MM.1S (cell line): Measurements from ENCODE around the gene ZMYND15.
"Not testable (repeated sequence)": the region's sequence is repeated elsewhere in the genome, so short reads cannot be mapped to it uniquely, and the experiment has no call there.

ENCODE experiments used
- DNase-seq: peaks from one replicate; pipeline ENCODE4 v3.0.0-alpha.2; 2015
- H2AFZ ChIP-seq: fragments of 300-600 bp; sonication (generic); 2 replicates; pipeline ENCODE4 v1.6.0; 2016; ENCODE audit warnings: antibody characterized with exemption, low read length
- H3F3A ChIP-seq: fragments of 300-600 bp; sonication (generic); 2 replicates; pipeline ENCODE4 v1.6.1; 2016; ENCODE audit warnings: mild to moderate bottlenecking, antibody characterized with exemption, low read length, moderate library complexity, mixed read lengths; ENCODE audit not compliant: insufficient read depth
- H3K27ac ChIP-seq: fragments of 300-600 bp; sonication (generic); 2 replicates; pipeline ENCODE4 v1.5.1; 2016; ENCODE audit warnings: mild to moderate bottlenecking, low read length
- H3K27me3 ChIP-seq: fragments of 300-600 bp; sonication (generic); replicated peaks from 2 replicates; pipeline ENCODE4 v1.6.0; 2016; ENCODE audit warnings: low read length; ENCODE audit not compliant: insufficient read depth
- H3K36me3 ChIP-seq: fragments of 300-600 bp; sonication (generic); replicated peaks from 2 replicates; pipeline ENCODE4 v1.6.1; 2016; ENCODE audit warnings: mild to moderate bottlenecking, low read length, mixed read lengths; ENCODE audit not compliant: insufficient read depth
- H3K4me1 ChIP-seq: fragments of 300-600 bp; sonication (generic); 2 replicates; pipeline ENCODE4 v1.6.1; 2016; ENCODE audit warnings: low read length, mixed read lengths
- H3K4me2 ChIP-seq: fragments of 300-600 bp; sonication (generic); 2 replicates; pipeline ENCODE4 v1.6.0; 2016; ENCODE audit warnings: low read depth, low read length
- H3K4me3 ChIP-seq: fragments of 300-600 bp; sonication (generic); 2 replicates; pipeline ENCODE4 v1.5.1; 2016; ENCODE audit warnings: low read length, mixed read lengths
- H3K79me2 ChIP-seq: fragments of 300-600 bp; sonication (generic); 2 replicates; pipeline ENCODE4 v1.6.1; 2016; ENCODE audit warnings: mixed run types, low read length, mixed read lengths
- H3K9ac ChIP-seq: fragments of 300-600 bp; sonication (generic); 2 replicates; pipeline ENCODE4 v1.6.1; 2016; ENCODE audit warnings: low read length, mixed read lengths
- H3K9me2 ChIP-seq: fragments of 300-600 bp; sonication (generic); replicated peaks from 2 replicates; pipeline ENCODE4 v1.6.1; 2016; ENCODE audit warnings: mild to moderate bottlenecking, low read length, mixed read lengths; ENCODE audit not compliant: insufficient read depth
- H3K9me3 ChIP-seq: fragments of 300-600 bp; sonication (generic); replicated peaks from 2 replicates; pipeline ENCODE4 v1.6.1; 2016; ENCODE audit warnings: mild to moderate bottlenecking, low read length, mixed read lengths; ENCODE audit not compliant: insufficient read depth
- H4K20me1 ChIP-seq: fragments of 300-600 bp; sonication (generic); 2 replicates; pipeline ENCODE4 v1.6.1; 2016; ENCODE audit warnings: mild to moderate bottlenecking, low read length, moderate library complexity, mixed read lengths; ENCODE audit not compliant: insufficient read depth
- CTCF ChIP-seq: fragments of 300-600 bp; sonication (generic); IDR thresholded peaks from 2 replicates; pipeline ENCODE4 v1.5.1; 2016; ENCODE audit warnings: antibody characterized with exemption, low read length, mixed read lengths
- EZH2 ChIP-seq: fragments of 300-600 bp; sonication (generic); optimal IDR thresholded peaks from 2 replicates; pipeline ENCODE3; 2017; ENCODE audit warnings: low read depth, mild to moderate bottlenecking, antibody characterized with exemption, low read length, mixed read lengths
- EZH2phosphoT487 ChIP-seq: fragments of 300-600 bp; sonication (generic); IDR thresholded peaks from 2 replicates; pipeline ENCODE4 v1.6.1; 2018; ENCODE audit warnings: antibody characterized with exemption, low read length

Gene ZMYND15, protein sequence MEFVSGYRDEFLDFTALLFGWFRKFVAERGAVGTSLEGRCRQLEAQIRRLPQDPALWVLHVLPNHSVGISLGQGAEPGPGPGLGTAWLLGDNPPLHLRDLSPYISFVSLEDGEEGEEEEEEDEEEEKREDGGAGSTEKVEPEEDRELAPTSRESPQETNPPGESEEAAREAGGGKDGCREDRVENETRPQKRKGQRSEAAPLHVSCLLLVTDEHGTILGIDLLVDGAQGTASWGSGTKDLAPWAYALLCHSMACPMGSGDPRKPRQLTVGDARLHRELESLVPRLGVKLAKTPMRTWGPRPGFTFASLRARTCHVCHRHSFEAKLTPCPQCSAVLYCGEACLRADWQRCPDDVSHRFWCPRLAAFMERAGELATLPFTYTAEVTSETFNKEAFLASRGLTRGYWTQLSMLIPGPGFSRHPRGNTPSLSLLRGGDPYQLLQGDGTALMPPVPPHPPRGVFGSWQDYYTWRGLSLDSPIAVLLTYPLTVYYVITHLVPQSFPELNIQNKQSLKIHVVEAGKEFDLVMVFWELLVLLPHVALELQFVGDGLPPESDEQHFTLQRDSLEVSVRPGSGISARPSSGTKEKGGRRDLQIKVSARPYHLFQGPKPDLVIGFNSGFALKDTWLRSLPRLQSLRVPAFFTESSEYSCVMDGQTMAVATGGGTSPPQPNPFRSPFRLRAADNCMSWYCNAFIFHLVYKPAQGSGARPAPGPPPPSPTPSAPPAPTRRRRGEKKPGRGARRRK

GRCh38 chr17:4739122-4740024 lies at the start of gene ZMYND15, which contains the start of gene CXCL16:
Gene ZMYND15, plus strand, starts transcription at chr17:4739833. Its CDS starts 716 bp downstream, at chr17:4740549.
Gene CXCL16, minus strand, starts transcription at chr17:4739928. Its CDS starts 589 bp downstream, at chr17:4739339.
- H3K9me2 ChIP-seq: no peaks in the 10 kb centered on the region
- peaks cover 10% of the 10 kb centered on the region for H3F3A ChIP-seq
- H3K9ac ChIP-seq: peak within 1 kb of the TSS; percentile 67
- no peak within 1 kb of the TSS for H3K27ac ChIP-seq
- no peak for TF ChIP-seq EZH2
- TF ChIP-seq CTCF: no peak
- TF ChIP-seq EZH2phosphoT487: no peak
- H3K27me3 ChIP-seq: peaks cover 16% of the 10 kb centered on the region; the same call in 1 of the 2 replicates
- H4K20me1 ChIP-seq: no peaks in the 10 kb centered on the region
- peak within 1 kb of the TSS; percentile 99 for H2AFZ ChIP-seq
- no peaks in the 10 kb centered on the region for H3K36me3 ChIP-seq
- H3K79me2 ChIP-seq: no peaks in the 10 kb centered on the region
- H3K4me3 ChIP-seq: peak within 1 kb of the TSS; percentile 88
- H3K4me1 ChIP-seq: peaks cover 10% of the 10 kb centered on the region
- DNase-seq: peak; percentile 67
- peak within 1 kb of the TSS; percentile 100 for H3K4me2 ChIP-seq
- H3K9me3 ChIP-seq: no peaks in the 10 kb centered on the region

DNA sequence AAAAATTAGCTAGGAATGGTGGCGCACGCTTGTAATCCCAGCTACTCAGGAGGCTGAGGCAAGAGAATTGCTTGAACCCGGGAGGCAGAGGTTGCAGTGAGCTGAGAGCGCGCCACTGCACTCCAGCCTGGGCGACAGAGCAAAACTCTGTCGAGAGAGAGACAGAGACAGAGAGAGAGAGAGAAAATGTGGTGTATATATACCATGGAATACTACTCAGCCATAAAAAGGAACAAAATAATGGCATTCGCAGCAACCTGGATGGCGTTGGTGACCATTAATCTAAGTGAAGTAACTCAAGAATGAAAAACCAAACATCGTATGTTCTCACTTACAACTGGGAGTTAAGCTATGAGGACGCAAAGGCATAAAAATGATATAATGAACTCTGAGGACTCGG lies 49.8 kb upstream of the ZMYND15 start:
- not testable (repeated sequence) for H3K9me2 ChIP-seq, H3K9ac ChIP-seq, H4K20me1 ChIP-seq, H3K27me3 ChIP-seq, H2AFZ ChIP-seq, H3K4me2 ChIP-seq, H3K27ac ChIP-seq, H3K4me1 ChIP-seq, H3K4me3 ChIP-seq, H3F3A ChIP-seq, H3K9me3 ChIP-seq, DNase-seq, H3K36me3 ChIP-seq
- H3K79me2 ChIP-seq: peaks cover 61% of the 10 kb centered on the region

- Histone ChIP-seq H3K36me3 (no peaks in the 10 kb centered on the region), H2AFZ (no peak overlapping the region), H3K79me2 (peaks cover 67% of the 10 kb centered on the region), H3K9me2 (no peaks in the 10 kb centered on the region), H3K27me3 (no peaks in the 10 kb centered on the region), H3K9me3 (no peaks in the 10 kb centered on the region), H3K4me3 (no peak overlapping the region), H3K27ac (no peak overlapping the region), H4K20me1 (0 out of 2 replicates have a peak, but pooled peaks cover 3% of the 10 kb centered on the region), H3K9ac (no peak overlapping the region), H3K4me2 (no peak overlapping the region), H3F3A (no peaks in the 10 kb centered on the region), H3K4me1 (no peaks in the 10 kb centered on the region)
- no peak for DNase-seq
- TF ChIP-seq CTCF (no peak), EZH2phosphoT487 (no peak), EZH2 (no peak)
These were observed 48.9 kb upstream of the ZMYND15 start for GRCh38 chr17:4690745-4691144.
